ENCODE results near the gene MAN2A2.

The MAN2A2 gene

DNA sequence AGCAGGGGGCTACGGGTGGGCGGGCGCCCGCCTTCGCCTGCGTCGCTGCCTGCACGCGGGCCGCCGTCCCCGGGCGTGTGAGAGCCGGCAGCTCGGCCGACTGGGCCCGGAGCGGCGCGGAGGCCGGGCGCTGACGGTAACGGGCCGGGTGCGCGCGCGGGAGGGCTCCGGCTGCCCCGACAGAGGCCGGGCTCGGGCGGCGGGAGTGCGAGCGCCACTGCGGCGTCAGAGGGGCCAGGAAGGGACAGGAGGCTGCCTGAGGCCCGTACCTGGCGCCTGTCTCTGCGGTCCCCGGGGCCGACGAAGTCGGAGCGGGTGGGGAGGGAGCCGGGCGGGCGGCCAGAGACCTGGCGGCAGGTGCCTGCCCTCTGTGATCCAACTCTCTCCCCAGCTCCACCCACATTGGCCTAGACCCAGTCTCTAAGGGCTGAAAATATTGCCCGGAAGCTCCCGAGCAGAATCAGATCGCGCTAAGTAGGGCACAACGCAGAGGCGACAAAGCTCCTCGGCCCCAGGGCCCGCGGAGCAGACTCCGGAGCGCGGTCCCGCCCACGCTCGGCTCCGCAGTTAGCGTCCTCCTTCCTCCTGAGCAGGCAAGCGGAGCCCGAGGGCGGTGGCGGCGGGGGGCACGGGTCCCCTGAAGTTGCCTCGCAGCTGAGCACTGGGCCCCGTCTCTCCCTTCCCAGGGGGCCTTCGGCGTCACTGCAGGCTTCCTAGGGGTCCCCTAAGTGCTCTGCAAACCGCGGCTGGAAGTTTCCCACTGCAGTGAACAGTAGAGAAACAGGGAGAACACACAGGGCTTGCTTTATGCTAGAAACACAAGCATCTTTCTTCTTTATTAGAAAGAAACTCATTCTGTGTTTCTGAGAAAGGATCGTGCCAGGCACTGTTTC, at the start of gene MAN2A2:
MAN2A2 (plus strand) TSS at position 463 of the 893 bp plus-strand sequence. CDS start 906 bp downstream, outside the sequence.
- DNase-seq (ENCODE audit: low read depth in 2 of 2): peak; percentile 57 to 73

DNA sequence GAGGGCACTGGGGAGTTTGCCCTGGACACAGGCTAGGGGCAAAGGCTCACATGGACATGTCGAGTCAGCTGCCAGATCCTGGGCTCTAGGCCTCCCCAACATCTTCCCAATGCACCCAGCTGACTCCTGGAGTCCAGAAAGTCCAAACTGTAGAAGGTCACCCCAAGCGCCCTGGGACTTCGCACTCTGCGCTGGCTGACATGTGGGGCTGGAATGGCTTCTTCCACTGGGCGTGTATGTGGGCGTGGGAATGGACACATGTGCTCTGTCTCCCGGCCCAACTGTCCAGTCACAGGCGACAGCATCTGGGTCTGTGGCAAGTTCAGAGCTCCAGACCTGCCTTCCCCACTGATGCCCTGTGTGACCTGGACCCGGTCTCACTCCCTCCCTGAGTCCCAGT, 48.0 kb upstream of the MAN2A2 start:
- DNase-seq (ENCODE audit: low read depth in 2 of 2): no peak

DNA sequence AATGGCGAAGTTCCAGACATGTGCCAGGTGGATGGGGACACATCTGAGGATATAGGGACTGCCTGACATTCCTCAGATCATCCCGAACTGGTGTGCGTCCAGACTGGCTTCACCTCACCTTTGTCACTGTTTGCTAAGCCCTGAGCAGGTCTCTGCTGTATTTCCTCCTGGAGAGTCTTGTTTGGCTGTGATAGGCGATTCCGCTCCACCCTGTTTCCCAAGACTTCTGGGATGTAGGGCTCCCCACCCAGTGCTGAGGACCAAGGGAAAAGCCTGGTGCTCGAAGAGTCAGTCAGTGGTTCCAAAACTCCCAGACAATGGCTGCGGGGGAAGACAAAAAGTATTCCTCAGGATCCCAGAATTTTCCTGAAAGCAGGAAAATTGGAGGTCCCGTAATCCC, 45.8 kb upstream of the MAN2A2 start:
- DNase-seq (ENCODE audit: low read depth in 2 of 2): no peak

DNA sequence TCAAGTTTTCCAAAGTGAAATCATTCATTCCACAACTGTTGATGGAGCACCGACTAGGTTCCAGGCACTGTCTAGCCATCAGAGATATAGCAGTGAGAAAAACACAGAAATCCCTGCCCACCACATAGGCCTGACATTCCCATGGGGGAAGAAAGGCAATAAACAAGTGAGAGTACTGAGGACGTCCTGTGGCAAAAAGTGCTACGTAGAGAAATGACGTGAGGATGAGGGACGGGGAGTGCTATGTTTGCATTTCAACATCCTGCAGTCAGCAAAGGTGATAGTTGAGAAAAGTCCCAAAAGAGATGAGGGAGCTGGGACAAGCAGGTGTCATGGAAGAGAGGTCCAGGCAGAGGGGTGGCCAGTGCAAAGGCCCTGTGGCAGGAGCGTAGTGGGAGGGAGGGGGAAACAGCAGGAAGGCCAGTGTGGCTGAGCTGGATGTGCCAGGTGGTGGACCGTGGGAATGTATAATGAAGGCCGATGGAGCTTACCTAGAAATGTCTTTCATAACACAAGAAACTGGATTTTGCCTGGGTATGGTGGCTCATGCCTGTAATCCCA, 45.1 kb upstream of the MAN2A2 start:
- no peak for DNase-seq (ENCODE audit: low read depth in 2 of 2)

DNA sequence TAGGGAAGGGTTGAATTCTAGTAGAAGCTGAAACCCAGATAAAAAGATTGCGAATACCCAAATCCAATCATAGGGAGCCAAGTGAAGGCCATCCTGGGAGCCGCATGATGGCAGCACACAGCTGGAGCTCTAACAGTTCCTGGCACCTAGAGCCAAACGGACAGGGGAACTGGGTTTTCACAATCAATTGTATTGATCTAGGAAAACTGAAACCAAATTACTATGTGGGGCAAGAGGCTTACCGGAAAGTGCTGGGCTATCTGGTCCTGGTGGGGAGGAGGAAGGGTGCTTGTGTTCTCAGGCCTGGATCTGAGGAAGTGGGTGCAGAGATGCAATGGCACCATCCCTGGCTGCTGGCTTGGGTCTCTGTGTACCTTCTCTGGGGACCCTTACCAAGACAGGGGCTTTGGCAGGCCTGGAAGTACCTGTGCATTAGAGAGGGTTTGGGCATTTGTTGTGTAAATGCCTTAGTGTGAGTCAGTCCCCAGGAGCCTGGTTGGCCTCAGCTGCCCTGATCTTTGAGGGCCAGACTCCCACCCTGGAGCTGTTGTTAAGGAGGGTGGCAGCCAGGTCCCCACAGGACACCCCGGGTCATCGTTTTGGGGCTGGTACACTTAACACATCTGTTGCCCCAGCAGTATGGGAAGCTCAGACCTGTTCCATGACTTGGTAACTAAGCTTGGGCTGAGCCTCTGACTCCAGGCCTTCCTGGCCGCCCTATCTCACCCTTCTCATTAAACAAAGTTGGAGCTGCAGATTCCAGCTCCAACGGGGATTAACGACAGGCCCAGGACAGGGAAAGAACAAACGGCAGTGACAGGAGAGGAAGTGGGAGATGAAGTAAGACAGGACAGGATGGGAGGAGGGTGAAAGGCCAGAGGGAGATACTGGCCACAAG, 43.6 kb upstream of the MAN2A2 start:
- no peak for DNase-seq (ENCODE audit: low read depth in 2 of 2)

DNA sequence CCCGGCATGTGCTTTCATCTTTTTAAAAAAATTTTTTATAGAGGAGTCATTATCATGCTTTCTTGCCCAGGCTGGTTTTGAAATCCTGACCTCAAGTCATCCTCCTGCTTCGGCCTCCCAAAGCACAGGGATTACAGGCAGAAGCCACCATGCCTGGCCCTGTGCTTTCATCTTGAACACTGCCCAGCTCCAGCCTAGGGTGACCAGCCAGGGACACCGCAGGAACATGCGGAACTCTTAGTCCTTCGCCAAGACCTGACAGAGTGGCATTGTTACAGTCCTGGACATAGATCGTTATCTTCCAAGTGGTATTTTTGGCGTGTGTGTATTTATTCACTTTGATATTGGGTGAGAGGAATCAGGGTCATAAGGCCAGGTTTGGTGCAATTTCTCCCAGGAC, 42.7 kb upstream of the MAN2A2 start:
- DNase-seq (ENCODE audit: low read depth in 2 of 2): no peak

DNA sequence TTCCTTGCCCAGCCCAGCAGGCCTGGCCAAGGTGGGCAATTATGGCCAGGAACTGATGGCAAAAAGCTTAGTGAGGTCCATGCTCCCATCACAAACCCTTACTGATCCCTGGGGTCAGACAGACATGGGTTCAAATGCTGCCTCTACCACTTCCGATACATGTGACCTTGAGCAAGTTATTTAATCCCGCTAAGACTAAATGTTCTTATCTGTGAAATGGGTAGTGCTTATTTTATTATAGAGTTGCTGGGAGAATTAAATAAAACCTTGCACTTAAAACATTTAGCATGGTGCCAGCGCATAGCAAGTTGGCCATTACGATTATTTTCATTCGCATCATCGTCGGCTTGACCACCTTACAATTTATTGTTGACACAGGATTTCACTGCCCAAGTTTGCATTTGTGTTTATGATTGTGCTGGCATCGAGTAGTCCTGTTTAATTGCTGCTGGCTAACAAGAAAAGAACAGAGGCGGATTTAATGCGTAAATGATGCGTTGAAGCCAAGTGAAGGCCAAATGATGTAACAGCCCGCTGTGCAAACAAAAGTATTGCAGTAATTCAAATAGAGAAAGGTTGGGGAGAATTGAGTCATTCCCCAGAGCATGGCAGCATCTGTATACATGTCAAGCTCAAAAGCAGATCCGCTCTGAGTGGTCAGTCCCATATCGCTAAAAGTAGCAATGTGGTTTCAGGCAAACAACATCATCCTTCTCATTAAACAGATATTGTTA, 42.0 kb upstream of the MAN2A2 start:
- no peak for DNase-seq (ENCODE audit: low read depth in 2 of 2)

DNA sequence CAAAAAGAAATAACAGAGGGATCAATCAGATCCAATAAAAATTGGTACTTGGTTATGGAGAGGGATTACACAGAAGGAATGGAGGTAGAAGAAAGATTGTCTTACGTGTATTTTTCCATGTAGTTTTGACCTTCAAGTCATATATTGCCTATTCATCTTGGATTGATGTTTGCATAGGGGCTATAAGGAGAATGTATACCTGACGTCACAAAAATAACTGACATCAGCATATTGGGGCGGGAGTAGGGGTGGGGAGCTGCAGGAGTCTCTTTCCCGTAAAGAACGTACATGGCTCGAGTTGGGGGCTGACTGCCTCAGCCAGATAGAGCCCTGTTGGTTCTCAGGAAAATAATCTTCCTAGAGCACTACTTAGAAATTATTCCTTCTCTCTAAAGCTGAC, 40.6 kb upstream of the MAN2A2 start:
- DNase-seq (ENCODE audit: low read depth in 2 of 2): no peak

DNA sequence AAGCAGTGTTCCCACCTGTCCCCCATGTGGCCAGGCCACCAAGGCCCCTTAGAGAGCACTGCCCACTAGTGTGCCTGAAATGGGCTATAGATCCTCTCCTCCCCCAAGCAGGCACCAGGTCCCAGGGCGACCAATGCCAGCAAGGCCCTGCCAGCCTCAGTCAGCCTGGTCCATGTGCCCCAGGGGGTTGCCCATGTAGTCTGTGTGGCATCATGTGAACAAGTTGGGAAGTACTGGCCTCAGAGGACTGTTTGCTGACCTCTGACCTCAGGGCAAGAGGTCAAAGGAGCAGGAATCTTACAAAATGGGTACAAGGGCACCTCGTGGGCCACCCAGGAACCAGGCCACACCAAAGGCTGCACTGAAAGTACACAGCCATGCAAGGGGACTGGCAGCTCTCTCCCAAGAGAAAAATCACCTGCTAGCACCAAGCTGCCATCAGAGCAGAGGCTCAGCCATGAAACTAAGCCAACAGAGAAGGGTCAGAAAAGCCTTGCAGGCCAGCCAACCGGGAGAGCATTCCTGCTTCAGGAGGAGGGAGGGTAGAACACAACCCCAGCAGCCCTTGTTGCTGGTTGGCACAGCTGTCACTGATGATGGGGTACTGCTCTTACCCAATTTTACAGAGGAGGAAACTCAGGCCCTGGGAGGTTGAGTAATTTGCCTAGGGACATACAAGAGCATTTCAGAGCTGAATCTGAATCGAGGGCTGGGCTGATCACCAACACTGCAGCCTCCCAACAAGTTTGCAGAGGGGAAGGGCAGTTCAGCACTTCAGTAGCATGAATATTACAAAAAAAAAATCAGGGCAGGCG, 39.9 kb upstream of the MAN2A2 start:
- no peak for DNase-seq (ENCODE audit: low read depth in 2 of 2)

DNA sequence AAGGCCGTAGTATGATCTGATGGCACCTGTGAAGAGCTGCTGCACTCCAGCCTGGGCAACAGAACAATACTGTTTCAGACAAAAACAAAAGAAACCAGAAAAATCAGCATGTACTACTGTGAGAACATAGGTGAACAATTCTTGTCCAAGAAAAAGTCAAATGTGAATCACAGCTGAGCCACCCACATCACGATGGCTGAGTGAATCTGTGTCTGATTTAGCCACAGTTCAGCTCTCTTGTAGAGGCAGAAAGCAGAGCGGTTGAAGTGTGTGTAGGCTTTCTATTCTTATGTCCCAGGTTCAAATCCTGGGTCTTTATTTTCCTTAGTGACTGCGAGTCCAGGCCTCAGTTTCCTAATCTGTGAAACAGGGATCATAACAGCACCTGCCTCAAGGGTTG, 39.1 kb upstream of the MAN2A2 start:
- no peak for DNase-seq (ENCODE audit: low read depth in 2 of 2)

DNA sequence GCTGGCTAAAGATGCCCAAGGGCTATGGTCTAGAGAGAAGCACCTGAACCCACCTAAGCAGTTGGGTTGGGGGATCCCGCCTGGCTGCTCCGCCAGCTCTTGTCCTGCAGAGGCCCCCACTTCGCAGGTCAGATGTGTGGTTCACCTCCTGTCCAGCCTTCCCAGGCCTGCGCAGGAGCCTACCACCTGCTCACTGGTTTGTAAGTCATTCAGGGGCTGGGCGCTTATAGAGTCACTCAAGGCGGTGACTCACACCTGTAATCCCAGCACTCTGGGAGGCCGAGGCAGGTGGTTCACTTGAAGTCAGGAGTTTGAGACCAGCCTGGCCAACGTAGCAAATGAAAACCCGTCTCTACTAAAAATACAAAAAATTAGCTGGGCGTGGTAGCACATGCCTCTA, 38.6 kb upstream of the MAN2A2 start:
- no peak for DNase-seq (ENCODE audit: low read depth in 2 of 2)

DNA sequence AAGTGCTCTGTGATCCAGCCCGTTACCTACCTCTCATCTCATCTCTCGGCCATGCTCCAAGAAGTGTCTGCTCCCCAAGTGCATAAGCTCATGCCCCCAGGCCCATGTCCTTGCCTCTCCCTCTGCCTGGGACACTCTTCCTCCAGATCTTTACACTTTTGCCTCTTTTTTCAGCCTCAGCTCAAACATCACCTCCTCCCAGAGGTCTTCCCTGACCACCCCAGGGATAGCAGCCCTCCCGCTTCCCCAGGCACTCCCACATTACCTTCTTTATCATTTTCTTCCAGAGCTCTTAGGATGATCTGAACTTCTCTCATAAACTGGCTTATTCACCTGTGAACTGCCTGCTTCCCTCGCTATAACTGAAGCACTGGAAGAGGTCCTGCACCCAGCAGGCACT, 37.4 kb upstream of the MAN2A2 start:
- DNase-seq (ENCODE audit: low read depth in 2 of 2): no peak

DNA sequence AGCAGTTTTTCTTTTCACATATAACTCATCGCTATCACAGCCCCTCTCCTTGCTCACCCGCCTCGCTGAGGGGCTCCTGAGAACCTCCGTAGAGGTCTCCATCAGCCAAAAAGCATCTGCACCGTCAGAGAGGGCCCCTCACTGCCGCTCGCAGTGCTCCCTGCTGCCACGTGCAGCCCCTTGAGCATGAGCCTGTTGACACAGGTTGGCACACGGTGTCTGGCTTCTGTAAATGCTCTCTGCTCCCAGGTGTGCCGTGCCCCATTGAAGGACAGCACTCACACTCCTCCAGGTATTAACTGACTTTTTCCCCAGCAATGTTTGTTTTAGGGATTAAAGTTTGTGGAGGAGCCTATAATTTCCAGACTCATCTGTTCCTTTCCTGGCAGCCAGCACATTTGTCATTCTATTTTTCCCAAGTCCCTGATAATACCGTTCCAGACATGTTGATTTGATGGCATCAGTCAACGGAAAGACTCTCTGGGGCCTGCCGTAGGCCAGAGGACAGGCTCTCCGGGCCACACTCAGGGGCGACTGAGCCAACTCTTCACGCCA, 36.9 kb upstream of the MAN2A2 start:
- no peak for DNase-seq (ENCODE audit: low read depth in 2 of 2)

DNA sequence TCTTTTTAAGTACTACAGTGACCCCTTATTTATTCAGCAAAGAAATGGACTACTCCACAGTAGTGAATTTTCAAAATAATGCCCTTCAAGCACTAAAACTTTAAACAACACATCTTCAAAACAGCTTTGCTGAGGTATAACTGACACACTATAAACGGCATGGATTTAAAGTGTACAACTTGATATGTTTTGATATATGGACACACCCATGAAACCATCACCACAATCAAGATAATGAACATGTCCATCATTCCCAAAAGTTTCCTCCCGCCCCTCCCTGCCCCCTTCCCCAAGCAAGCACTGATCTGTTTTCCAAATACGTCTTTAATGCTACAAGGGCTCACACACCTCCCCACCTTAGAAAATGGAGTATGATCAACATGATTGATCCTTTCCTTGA, 36.3 kb upstream of the MAN2A2 start:
- no peak for DNase-seq (ENCODE audit: low read depth in 2 of 2)

DNA sequence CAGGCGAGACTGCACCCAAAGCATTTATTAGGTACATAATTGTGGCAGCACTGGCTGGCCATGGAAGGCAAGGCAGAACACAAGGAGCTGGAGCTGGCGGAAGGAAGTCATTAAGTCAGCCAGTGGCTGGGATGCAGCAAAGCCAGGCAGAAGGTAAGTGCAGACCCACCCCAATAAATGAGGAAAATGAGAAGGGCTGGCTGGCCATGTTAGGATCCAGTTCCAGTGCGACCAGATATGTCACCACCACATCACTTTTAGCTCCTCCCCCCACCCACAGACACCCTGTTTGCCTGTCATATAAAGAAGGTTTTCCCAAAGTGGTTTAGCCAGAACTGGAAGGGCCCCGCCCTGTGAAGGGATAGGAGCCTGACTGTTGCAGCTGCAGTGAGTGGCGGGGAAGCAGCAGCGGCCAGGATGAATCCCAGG, 34.8 kb upstream of the MAN2A2 start, which contains the start of gene FURIN:
FURIN (plus strand) TSS at position 328 of the 429 bp plus-strand sequence. CDS start 7,153 bp downstream, outside the sequence.
- no peak for DNase-seq (ENCODE audit: low read depth in 2 of 2)

DNA sequence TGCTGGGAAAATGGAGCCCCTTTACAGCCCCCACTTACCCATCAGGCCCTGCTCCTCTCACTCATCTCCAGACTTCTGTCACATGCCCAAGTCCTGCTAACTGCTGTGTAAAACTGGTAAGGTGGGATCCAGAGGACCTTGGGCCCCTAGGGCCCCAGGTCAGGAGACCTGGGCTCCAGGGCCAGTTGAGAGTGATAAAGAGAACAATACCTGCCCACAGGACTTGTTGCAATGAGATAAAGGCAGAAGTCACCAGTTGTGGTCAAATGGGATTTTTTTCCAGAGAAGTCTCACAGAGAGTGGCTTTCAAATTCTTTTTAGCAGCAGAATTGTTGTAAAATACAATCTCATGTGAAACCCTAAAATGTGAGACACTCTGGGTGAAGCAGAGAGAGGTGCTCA, 34.0 kb upstream of the MAN2A2 start:
- no peak for DNase-seq (ENCODE audit: low read depth in 2 of 2)

DNA sequence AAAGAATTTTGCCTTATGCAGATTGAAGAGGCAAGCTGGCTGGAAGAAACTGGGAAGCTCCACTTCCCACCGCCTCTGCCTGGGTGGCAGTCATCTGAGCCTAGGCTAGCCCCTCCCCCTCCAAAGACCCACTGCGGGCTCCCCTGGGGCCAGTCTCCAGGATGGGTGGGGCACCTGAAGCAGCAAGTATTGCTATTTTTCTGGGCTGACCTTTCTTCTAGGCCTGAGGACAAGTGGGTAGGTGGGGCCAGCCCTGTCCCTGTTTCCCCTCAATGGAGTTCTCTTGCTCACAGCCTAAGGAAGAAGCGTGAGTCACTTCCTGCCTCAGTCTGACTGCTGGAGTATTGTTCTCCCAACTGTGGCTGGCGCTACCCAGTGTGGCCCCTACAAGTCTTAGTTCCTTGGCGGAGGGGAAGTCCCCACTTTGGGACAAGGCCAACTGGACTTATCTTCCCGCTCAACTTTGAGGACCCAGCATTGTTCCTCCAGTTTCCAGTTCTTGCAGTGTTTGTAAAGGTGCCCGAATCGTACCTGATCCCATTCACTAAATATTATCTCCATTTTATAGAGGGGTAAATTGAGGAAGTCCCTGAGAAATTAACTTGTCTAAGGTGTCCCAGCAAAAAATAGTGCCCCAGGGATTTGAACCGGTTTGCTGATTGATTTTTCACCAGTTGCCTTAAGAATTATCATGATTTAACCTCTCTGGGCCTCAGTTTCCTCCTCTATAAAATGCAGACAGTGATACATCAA, 33.3 kb upstream of the MAN2A2 start:
- DNase-seq (ENCODE audit: low read depth in 2 of 2): no peak

DNA sequence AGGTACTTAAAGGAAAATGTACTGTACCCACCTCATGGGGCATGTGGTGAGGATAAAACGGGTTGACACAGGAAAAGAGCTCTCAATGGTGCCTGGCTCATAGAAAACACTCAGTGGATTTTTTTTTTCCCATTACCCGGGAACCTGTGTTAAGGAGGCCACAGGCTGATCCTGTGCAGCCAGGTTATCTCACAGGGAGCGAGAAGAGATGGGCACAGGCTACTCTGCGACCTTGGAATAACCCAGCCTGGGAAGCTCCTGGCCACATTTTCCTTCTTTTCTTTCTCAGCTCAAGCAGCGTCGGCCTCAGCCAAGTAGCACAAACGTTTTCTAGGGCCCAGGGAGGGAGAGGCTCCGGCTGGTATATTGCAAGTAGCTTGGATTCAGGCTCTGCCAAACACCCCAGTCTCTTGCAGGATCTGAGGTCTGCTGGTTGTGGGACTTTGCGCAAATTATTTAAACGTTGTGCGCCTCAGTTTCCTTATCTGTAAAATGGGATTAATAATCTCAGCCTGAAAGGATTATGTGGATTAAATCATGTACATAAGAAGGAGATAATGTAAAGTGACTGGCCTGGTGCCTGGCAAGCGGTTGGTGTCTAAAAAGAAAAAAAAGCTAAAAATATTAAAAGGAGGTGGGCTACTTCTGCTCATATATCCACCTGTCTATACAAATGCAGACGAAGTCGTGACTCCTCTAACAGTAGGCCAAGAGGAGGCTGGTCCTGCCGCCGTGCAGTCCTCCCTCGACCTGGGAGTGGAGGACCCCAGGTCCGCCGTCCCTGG, 32.6 kb upstream of the MAN2A2 start:
- no peak for DNase-seq (ENCODE audit: low read depth in 2 of 2)

All from activated CD8-positive, alpha-beta memory T cell treated with anti-CD3 and anti-CD28 coated beads for 4 hours (primary cell).